LNCaP clone FGC (cell line): Measurements from ENCODE around the gene SMC3.
"Not testable (repeated sequence)": the region's sequence is repeated elsewhere in the genome, so short reads cannot be mapped to it uniquely, and the experiment has no call there.

Experiments
- DNase-seq: peaks from one replicate; pipeline ENCODE4 v3.0.0-alpha.2; 2011; ENCODE audit warnings: low read depth
- H3K4me3 ChIP-seq: 2 replicates; pipeline ENCODE4 v1.5.1; 2011; ENCODE audit warnings: mild to moderate bottlenecking, low read depth, low read length, control low read depth
- CTCF ChIP-seq: IDR thresholded peaks from 2 replicates; pipeline ENCODE4 v1.5.1; 2012; ENCODE audit warnings: mild to moderate bottlenecking; ENCODE audit not compliant: control insufficient read depth, insufficient read depth; ENCODE audit errors: extremely low read depth

SMC3 gene

GRCh38 chr10:110527731-110528171 lies 39.7 kb upstream of the SMC3 start:
- DNase-seq, result no peak
- no peak overlapping the region for H3K4me3 ChIP-seq
- no peak for TF ChIP-seq CTCF

GRCh38 chr10:110528224-110528996 lies 39.1 kb upstream of the SMC3 start:
- TF ChIP-seq CTCF, result no peak
- DNase-seq, result no peak
- H3K4me3 ChIP-seq, result no peak overlapping the region

- not testable (repeated sequence) for H3K4me3 ChIP-seq, DNase-seq
Measured at GRCh38 chr10:110528997-110529524, 38.4 kb upstream of the SMC3 start.

- DNase-seq, result no peak
- no peak overlapping the region for H3K4me3 ChIP-seq
- TF ChIP-seq CTCF, result no peak
Measured at GRCh38 chr10:110529596-110530011, 37.9 kb upstream of the SMC3 start.

GRCh38 chr10:110530131-110530831 lies 37.2 kb upstream of the SMC3 start:
- no peak overlapping the region for H3K4me3 ChIP-seq
- DNase-seq, result no peak
- no peak for TF ChIP-seq CTCF

- no peak for TF ChIP-seq CTCF
- DNase-seq, result no peak
- H3K4me3 ChIP-seq, result no peak overlapping the region
Measured at GRCh38 chr10:110531687-110532086, 35.8 kb upstream of the SMC3 start.

- H3K4me3 ChIP-seq, DNase-seq: not testable (repeated sequence)
Measured at GRCh38 chr10:110532628-110533027, 34.9 kb upstream of the SMC3 start.

GRCh38 chr10:110533149-110533548 lies 34.3 kb upstream of the SMC3 start:
- DNase-seq, result no peak
- no peak overlapping the region for H3K4me3 ChIP-seq
- no peak for TF ChIP-seq CTCF
